ENCODE data around the gene MLLT10.
"Not testable (repeated sequence)": the region's sequence is repeated elsewhere in the genome, so short reads cannot be mapped to it uniquely, and the experiment has no call there.

DNA sequence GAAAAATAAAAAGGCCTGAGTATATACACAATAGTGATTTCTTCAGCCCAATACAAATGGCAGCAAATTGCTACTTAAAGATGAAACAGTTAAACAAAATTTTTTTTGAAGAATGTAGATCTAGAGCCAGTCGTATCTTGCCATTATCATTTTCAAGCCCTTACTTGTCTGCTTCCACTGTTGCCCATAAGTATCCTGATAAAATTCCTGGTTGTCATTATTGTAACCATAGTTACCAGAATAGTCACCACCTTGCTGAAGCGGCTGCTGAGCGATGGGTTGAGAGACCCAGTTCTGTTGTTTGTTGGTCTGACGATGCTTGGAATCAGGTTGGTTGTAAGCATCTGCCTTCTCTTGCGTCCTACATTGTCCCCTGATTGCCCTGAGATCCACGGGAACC lies 90.4 kb downstream of the MLLT10 start:
- TF ChIP-seq CTCF, POLR2A (IDR thresholded peaks at IDR 0.05): not testable (repeated sequence)

Measured in lower leg skin (tissue), 3 donors.